ENCODE results near the gene C10orf90. TPM values are rescaled to one million over a fixed set of nuclear protein-coding genes. Genes with fewer than 3 reads are reported as not detected.

The C10orf90 gene
- total RNA-seq, 1 experiment from 2014 or later = not detected

GRCh38 chr10:126502441-126502840 is 168.1 kb downstream of the C10orf90 start:
- H3K9me3 ChIP-seq (ENCODE audit: control insufficient read depth, low read depth, low read length) = no peaks in the 10 kb centered on the region
- H3K4me1 ChIP-seq (ENCODE audit: insufficient read depth, low read length) = no peaks in the 10 kb centered on the region
- H3K9ac ChIP-seq (ENCODE audit: extremely low read depth, insufficient read length, low read length) = no peak overlapping the region
- no peak overlapping the region for H3K23ac ChIP-seq (ENCODE audit: insufficient read length, low read depth, low read length)
- no peak overlapping the region for H2BK12ac ChIP-seq (ENCODE audit: insufficient read length, low read depth, low read length)
- no peak overlapping the region for H2BK5ac ChIP-seq (ENCODE audit: insufficient read length, low read length)
- Mint-ChIP-seq H3K27me3 (ENCODE audit: low read depth) (no peaks in the 10 kb centered on the region; the same call in 1 of the 2 replicates), H3K4me1 (no peaks in the 10 kb centered on the region; a peak in 1 of 4 replicates), H3K36me3 (ENCODE audit: insufficient read depth in 1 of 3, low read depth in 3 of 3) (no peaks in the 10 kb centered on the region), H3K4me3 (no peak overlapping the region), H3K27ac (no peak overlapping the region), H3K9me3 (no peaks in the 10 kb centered on the region)
- no peak for DNase-seq
- no peaks in the 10 kb centered on the region for H3K79me2 ChIP-seq (ENCODE audit: insufficient read depth, low read length)
- H3K4ac ChIP-seq (ENCODE audit: low read depth, low read length) = no peak overlapping the region
- no peaks in the 10 kb centered on the region for H3K27me3 ChIP-seq (ENCODE audit: insufficient read depth, low read length)
- TF ChIP-seq, protein P1, sequence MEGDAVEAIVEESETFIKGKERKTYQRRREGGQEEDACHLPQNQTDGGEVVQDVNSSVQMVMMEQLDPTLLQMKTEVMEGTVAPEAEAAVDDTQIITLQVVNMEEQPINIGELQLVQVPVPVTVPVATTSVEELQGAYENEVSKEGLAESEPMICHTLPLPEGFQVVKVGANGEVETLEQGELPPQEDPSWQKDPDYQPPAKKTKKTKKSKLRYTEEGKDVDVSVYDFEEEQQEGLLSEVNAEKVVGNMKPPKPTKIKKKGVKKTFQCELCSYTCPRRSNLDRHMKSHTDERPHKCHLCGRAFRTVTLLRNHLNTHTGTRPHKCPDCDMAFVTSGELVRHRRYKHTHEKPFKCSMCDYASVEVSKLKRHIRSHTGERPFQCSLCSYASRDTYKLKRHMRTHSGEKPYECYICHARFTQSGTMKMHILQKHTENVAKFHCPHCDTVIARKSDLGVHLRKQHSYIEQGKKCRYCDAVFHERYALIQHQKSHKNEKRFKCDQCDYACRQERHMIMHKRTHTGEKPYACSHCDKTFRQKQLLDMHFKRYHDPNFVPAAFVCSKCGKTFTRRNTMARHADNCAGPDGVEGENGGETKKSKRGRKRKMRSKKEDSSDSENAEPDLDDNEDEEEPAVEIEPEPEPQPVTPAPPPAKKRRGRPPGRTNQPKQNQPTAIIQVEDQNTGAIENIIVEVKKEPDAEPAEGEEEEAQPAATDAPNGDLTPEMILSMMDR (conservative IDR thresholded peaks at IDR 0.05) = no peak
- H3K79me1 ChIP-seq (ENCODE audit: insufficient read depth, low read depth, low read length, poor library complexity, severe bottlenecking) = no peaks in the 10 kb centered on the region
- H3K27ac ChIP-seq (ENCODE audit: insufficient read length, low read depth, low read length) = no peak overlapping the region
- no peak overlapping the region for H3T11ph ChIP-seq (ENCODE audit: low read length)
- no peak overlapping the region for H4K91ac ChIP-seq (ENCODE audit: insufficient read length, low read depth, low read length)
- no peak overlapping the region for H2BK120ac ChIP-seq (ENCODE audit: low read depth, low read length, poor library complexity, severe bottlenecking)
- H3K23me2 ChIP-seq (ENCODE audit: insufficient read length, low read depth, low read length, poor library complexity, severe bottlenecking) = no peaks in the 10 kb centered on the region
- H3K56ac ChIP-seq (ENCODE audit: insufficient read length, low read depth, low read length) = no peak overlapping the region
- no peak overlapping the region for H3K14ac ChIP-seq (ENCODE audit: insufficient read depth, low read length)
- no peak overlapping the region for H2BK20ac ChIP-seq (ENCODE audit: low read depth, low read length, poor library complexity, severe bottlenecking)
- no peak overlapping the region for H4K8ac ChIP-seq (replicated peaks; ENCODE audit: insufficient read length, low read depth, low read length)
- no peak overlapping the region for H2BK15ac ChIP-seq (ENCODE audit: low read depth, low read length)
- H2AFZ ChIP-seq (ENCODE audit: low read length) = no peak overlapping the region
- H3K4me2 ChIP-seq (ENCODE audit: insufficient read depth, insufficient read length, low read length) = no peak overlapping the region
- H3K18ac ChIP-seq (ENCODE audit: insufficient read length, low read depth, low read length) = no peak overlapping the region
- no peak overlapping the region for H4K5ac ChIP-seq (ENCODE audit: insufficient read length, low read depth, low read length)
- no CpG with 5 or more reads among the region's 1 CpG for WGBS (ENCODE audit: extremely low coverage, insufficient read length, low lambda C conversion rate)
- no peaks in the 10 kb centered on the region for H4K20me1 ChIP-seq (ENCODE audit: control insufficient read depth, insufficient read depth, insufficient read length)
- H2AK5ac ChIP-seq (ENCODE audit: insufficient read length, low read length) = no peak overlapping the region

Data from H9 (cell line).